Gastroesophageal sphincter (tissue), 4 donors: Measurements from ENCODE around the gene ZNF777. TPM values are rescaled to one million over a fixed set of nuclear protein-coding genes. Genes with fewer than 3 reads are reported as not detected.

Source experiments
- ATAC-seq: fragments of 150-250 bp; one replicate; pipeline ENCODE4 v1.9.1; 2016; ENCODE audit warnings: mild to moderate bottlenecking, moderate library complexity
- H3K27ac ChIP-seq, 4 donors: fragments of 200-600 bp; sonication (generic) in 3 of 4; 1 replicate in 3 of 4; 2 replicates in 1 of 4; pipeline ENCODE4 v1.5.1; 2016 to 2019
- H3K27me3 ChIP-seq: fragments of 200-600 bp; sonication (generic); one replicate; pipeline ENCODE4 v1.5.1; 2019
- H3K36me3 ChIP-seq, 2 donors: fragments of 200-600 bp; sonication (generic); one replicate each; pipeline ENCODE4 v1.5.1; 2019; ENCODE audit warnings: control low read depth in 1 of 2
- H3K4me1 ChIP-seq, 3 donors: fragments of 200-600 bp; sonication (generic); 1 replicate in 2 of 3; 2 replicates in 1 of 3; pipeline ENCODE4 v1.5.1; 2016 to 2019; ENCODE audit warnings: control low read depth in 2 of 3
- H3K4me3 ChIP-seq, 2 donors: fragments of 200-600 bp; sonication (generic); one replicate each; pipeline ENCODE4 v1.5.1; 2019; ENCODE audit warnings: mild to moderate bottlenecking in 1 of 2, moderate library complexity in 1 of 2
- H3K9me3 ChIP-seq, 3 donors: fragments of 200-600 bp; sonication (generic); one replicate each; pipeline ENCODE4 v1.5.1; 2017 to 2019; ENCODE audit warnings: control low read depth in 2 of 3
- CTCF ChIP-seq, 4 experiments: fragments of 200-600 bp in 2 of 4; fragments of 450-650 bp in 2 of 4; sonication (generic) in 1 of 4; IDR thresholded peaks; one replicate each; pipeline ENCODE4 v1.5.1; 2017 to 2019; ENCODE audit warnings: antibody characterized with exemption in 4 of 4, mild to moderate bottlenecking in 2 of 4, moderate library complexity in 2 of 4
- EP300 ChIP-seq: sonication (generic); formaldehyde crosslinking; IDR thresholded peaks from one replicate; pipeline ENCODE4 v1.6.1; 2017; ENCODE audit warnings: antibody characterized with exemption, mild to moderate bottlenecking
- POLR2A ChIP-seq, 2 donors: fragments of 450-650 bp; IDR thresholded peaks; one replicate each; pipeline ENCODE4 v1.6.1; 2017; ENCODE audit warnings: antibody characterized with exemption in 2 of 2, mild to moderate bottlenecking in 2 of 2, moderate library complexity in 1 of 2
- POLR2AphosphoS5 ChIP-seq: sonication (generic); formaldehyde crosslinking; IDR thresholded peaks from one replicate; pipeline ENCODE4 v1.6.1; 2017; ENCODE audit warnings: antibody characterized with exemption
- WGBS, 2 donors: methylation state at CpG; one replicate each; pipeline ENCODE4 v1.1.5; 2018; ENCODE audit warnings: low coverage in 1 of 2; 5-methylcytosine and 5-hydroxymethylcytosine counted together
- total RNA-seq, 4 donors: library from RNA; depleted of rRNA; stranded (reverse); fragments of >200 nt; gene quantifications; one replicate each; pipeline ENCODE4 v1.1.0, GENCODE V29; 2016

Gene ZNF777
- total RNA-seq, 4 donors from 2014 or later: 6.1 to 16.1 (median 9.9) TPM

GRCh38 chr7:149476791-149477190 is 15.9 kb upstream of the ZNF777 start:
- Histone ChIP-seq H3K9me3 (no peaks in the 10 kb centered on the region), H3K4me3 (no peak overlapping the region), H3K36me3 (peaks cover 0 to 95% of the 10 kb centered on the region in 2 donors), H3K4me1 (no peaks in the 10 kb centered on the region), H3K27ac (no peak overlapping the region), H3K27me3 (no peaks in the 10 kb centered on the region)
- ATAC-seq: no peak
- 92 to 100% methylated on average over 1 to 6 of the region's 12 CpGs for WGBS, 2 donors
- TF ChIP-seq CTCF (IDR thresholded peaks at IDR 0.05): no peak

GRCh38 chr7:149475121-149476045 is 14.5 kb upstream of the ZNF777 start:
- no peaks in the 10 kb centered on the region for H3K9me3 ChIP-seq
- peaks cover 0 to 98% of the 10 kb centered on the region in 2 donors for H3K36me3 ChIP-seq
- no peaks in the 10 kb centered on the region for H3K4me1 ChIP-seq
- no peak overlapping the region for H3K4me3 ChIP-seq
- TF ChIP-seq POLR2A (IDR thresholded peaks at IDR 0.05) (no peak), CTCF (IDR thresholded peaks at IDR 0.05) (no peak), EP300 (no peak), POLR2AphosphoS5 (no peak)
- ATAC-seq: no peak
- no peaks in the 10 kb centered on the region for H3K27me3 ChIP-seq
- WGBS, 2 donors: 85% methylated on average over 12 of the region's 21 CpGs; no CpG with 5 or more reads in 1 of the 2 donors
- H3K27ac ChIP-seq: no peak overlapping the region

- TF ChIP-seq CTCF (IDR thresholded peaks at IDR 0.05): no peak
- no peak for TF ChIP-seq POLR2A (IDR thresholded peaks at IDR 0.05)
- no peak for TF ChIP-seq POLR2AphosphoS5
- no peak for TF ChIP-seq EP300
- Histone ChIP-seq H3K4me1 (no peaks in the 10 kb centered on the region), H3K36me3 (peaks cover 0 to 91% of the 10 kb centered on the region in 2 donors), H3K9me3 (no peaks in the 10 kb centered on the region), H3K27ac (no peak overlapping the region), H3K4me3 (no peak overlapping the region), H3K27me3 (no peaks in the 10 kb centered on the region)
- ATAC-seq: no peak
- 87% methylated on average over 3 of the region's 77 CpGs; no CpG with 5 or more reads in 1 of the 2 donors for WGBS, 2 donors
These were observed 13.7 kb upstream of the ZNF777 start for GRCh38 chr7:149474309-149475120.

- WGBS, 2 donors: 100% methylated on average over 1 of the region's 6 CpGs; no CpG with 5 or more reads in 1 of the 2 donors
- Histone ChIP-seq H3K27me3 (no peaks in the 10 kb centered on the region), H3K36me3 (peaks cover 0 to 80% of the 10 kb centered on the region in 2 donors), H3K4me1 (no peaks in the 10 kb centered on the region), H3K9me3 (no peaks in the 10 kb centered on the region), H3K27ac (no peak overlapping the region), H3K4me3 (no peak overlapping the region)
- TF ChIP-seq POLR2A (IDR thresholded peaks at IDR 0.05) (no peak), EP300 (no peak)
- ATAC-seq: no peak
These were observed 12.4 kb upstream of the ZNF777 start for GRCh38 chr7:149473251-149473650.

- H3K27me3 ChIP-seq: no peaks in the 10 kb centered on the region
- H3K36me3 ChIP-seq: peaks cover 0 to 62% of the 10 kb centered on the region in 2 donors
- WGBS, 2 donors: 90 to 94% methylated on average over 2 to 3 of the region's 6 CpGs
- no peak for ATAC-seq
- H3K27ac ChIP-seq: no peak overlapping the region
- TF ChIP-seq CTCF (IDR thresholded peaks at IDR 0.05) (no peak), POLR2AphosphoS5 (no peak), EP300 (no peak), POLR2A (IDR thresholded peaks at IDR 0.05) (no peak)
- H3K9me3 ChIP-seq: no peaks in the 10 kb centered on the region
- no peak overlapping the region for H3K4me3 ChIP-seq
- no peaks in the 10 kb centered on the region for H3K4me1 ChIP-seq
These were observed 10.6 kb upstream of the ZNF777 start for GRCh38 chr7:149471289-149471953.
